Dendritic cell treated with granulocyte-macrophage colony-stimulating factor and Interleukin-4, amounts not matched to agents 40 ng/mL and 50 ng/mL, for 4 days (primary cell): ENCODE measurements around the gene RTTN.
A peak's percentile ranks its signal among the peaks of the same experiment; 100 is the strongest.
"Not testable (repeated sequence)": the region's sequence is repeated elsewhere in the genome, so short reads cannot be mapped to it uniquely, and the experiment has no call there.

Experiments
- H3K27ac Mint-ChIP-seq: one replicate; pipeline ENCODE4 v1.8.0; 2022; ENCODE audit warnings: mild to moderate bottlenecking, mixed read lengths
- H3K27me3 Mint-ChIP-seq: one replicate; pipeline ENCODE4 v1.8.0; 2022; ENCODE audit warnings: mild to moderate bottlenecking, mixed read lengths
- H3K36me3 Mint-ChIP-seq: one replicate; pipeline ENCODE4 v1.8.0; 2022; ENCODE audit warnings: low read depth, mixed read lengths
- H3K4me1 Mint-ChIP-seq: one replicate; pipeline ENCODE4 v1.8.0; 2022; ENCODE audit warnings: low read depth, mixed read lengths
- H3K4me3 Mint-ChIP-seq: one replicate; pipeline ENCODE4 v1.8.0; 2022; ENCODE audit warnings: mild to moderate bottlenecking, moderate library complexity, mixed read lengths
- H3K9me3 Mint-ChIP-seq: one replicate; pipeline ENCODE4 v1.8.0; 2022; ENCODE audit warnings: mixed read lengths
- intact Hi-C: fragments of 100-400 bp; cut with micrococcal nuclease; formaldehyde crosslinking; loops from one replicate; pipeline ENCODE4 v1.15.0; 2022

The RTTN gene, protein sequence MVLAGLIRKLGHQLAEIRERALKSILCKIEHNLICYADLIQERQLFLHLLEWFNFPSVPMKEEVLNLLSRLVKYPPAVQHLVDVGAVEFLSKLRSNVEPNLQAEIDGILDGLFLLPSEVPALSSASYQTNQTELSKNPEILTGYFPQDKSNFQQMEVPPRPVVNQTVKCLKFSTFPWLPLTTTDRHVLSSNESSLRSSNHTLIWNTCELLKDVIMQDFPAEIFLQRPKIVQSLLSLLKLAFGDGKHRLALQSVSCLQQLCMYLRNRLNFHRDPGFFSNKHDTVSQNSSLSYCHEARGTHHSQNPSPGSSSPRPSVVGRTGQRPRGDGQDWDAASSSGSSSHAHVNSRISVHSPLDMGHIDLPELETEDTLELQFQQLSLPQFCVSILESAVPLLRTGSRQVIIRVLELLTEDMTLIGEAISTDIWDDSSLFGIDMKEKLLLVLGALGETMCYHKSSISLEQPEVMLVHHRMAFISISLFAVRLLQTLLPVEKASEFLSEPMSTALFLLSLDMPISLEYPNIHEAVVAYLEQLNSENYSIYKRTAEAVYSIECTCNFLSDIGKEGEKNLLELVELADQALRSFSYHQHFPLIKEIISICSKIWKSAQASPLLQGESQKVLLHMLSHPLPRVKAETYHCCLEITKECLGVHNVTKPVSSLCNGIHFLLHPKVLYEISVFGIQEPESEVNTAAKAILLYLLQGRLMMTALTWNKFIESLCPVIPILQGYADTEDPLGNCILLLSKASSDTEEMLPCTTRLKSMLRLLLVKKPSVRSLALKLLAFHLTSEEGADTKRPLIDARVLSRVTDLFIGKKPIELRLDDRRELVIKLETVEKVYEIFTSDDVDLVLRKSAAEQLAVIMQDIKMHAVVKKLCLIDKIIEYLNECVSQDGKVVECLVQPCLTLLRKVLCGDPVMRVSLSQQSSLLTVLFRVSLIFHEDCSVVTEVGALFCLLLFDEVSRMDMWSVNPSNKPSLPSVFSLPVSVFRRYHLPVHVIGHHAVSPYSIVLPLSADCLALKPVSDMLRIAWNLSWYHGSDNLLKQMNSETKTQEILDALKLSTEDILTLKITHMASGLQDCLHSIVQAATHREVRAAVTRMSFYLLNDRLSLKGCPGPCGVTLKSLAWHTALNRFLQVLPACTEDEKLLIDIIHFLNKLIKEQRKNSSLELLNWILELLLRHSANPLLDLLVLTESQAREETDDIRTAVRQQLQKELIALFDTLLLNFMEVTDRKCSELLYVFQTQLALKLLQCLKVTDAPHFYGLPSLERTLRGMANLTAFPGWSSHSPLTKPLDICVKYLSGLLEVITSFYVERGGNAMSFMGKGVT (N-terminal part only)

GRCh38 chr18:70205421-70206397 lies at the start of gene RTTN:
RTTN (minus strand) TSS chr18:70205687; CDS start chr18:70205658, 29 bp downstream.
- peaks cover 17% of the 10 kb centered on the region for H3K4me1 Mint-ChIP-seq
- H3K4me3 Mint-ChIP-seq: peak within 1 kb of the TSS; percentile 90
- H3K9me3 Mint-ChIP-seq: no peaks in the 10 kb centered on the region
- intact Hi-C loops: loop anchor here (1.0 to 10.0 kb wide), 2 partner anchors 83 to 1491 kb away; partner anchors contain the start of gene TMX3
- peak within 1 kb of the TSS; percentile 97 for H3K27ac Mint-ChIP-seq
- H3K27me3 Mint-ChIP-seq: no peaks in the 10 kb centered on the region
- H3K36me3 Mint-ChIP-seq: peaks cover 13% of the 10 kb centered on the region

DNA sequence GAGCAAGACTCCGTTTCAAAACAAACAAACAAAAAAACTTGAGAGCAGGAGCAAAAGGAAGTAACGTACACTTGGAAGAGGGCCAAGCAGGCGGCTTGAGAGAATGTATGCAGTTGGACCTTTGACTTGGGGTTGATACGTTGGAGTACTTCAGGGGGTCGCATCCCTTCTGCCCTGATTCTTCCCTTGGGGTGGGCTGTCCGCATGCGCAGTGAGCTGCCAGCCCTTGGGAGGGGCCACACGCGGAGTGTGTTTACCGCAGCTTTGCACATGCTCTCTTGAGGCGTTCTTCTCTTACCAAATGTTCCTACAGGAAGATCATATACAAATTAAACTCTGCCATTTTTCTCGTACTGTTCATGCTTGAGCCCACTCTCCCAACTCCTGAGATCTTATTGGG lies 45.3 kb upstream of the RTTN start:
- no peaks in the 10 kb centered on the region for H3K36me3 Mint-ChIP-seq
- no peak overlapping the region for H3K4me3 Mint-ChIP-seq
- H3K9me3 Mint-ChIP-seq: peaks cover 8% of the 10 kb centered on the region

GRCh38 chr18:70249861-70250260 lies 44.4 kb upstream of the RTTN start:
- H3K9me3 Mint-ChIP-seq, intact Hi-C loops, H3K27ac Mint-ChIP-seq, H3K4me3 Mint-ChIP-seq, H3K27me3 Mint-ChIP-seq, H3K4me1 Mint-ChIP-seq, H3K36me3 Mint-ChIP-seq: not testable (repeated sequence)

More for the DNA sequence above, 45.3 kb upstream of the RTTN start:
- Mint-ChIP-seq H3K27ac (no peak overlapping the region), H3K4me1 (no peaks in the 10 kb centered on the region), H3K27me3 (no peaks in the 10 kb centered on the region)
- intact Hi-C loops: no loop called here

DNA sequence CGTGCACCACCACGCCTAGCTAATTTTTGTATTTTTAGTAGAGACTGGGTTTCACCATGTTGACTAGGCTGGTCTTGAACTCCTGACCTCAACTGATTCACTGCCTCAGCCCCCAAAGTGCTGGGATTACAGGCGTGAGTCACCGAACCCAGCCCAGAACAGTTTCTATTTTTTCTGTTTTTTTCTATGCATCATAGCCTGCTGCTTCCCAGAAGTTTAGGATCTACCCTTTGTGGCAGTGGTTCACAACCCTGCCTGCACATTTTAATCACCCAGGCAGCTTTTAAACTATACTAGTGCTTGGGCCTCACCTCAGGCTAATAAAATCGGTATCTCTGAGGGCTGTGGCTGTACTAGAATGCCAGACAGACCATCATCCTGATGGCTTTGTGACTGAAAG lies 43.6 kb upstream of the RTTN start:
- intact Hi-C loops: no loop called here
- Mint-ChIP-seq H3K4me1 (no peaks in the 10 kb centered on the region), H3K9me3 (peaks cover 8% of the 10 kb centered on the region), H3K36me3 (no peaks in the 10 kb centered on the region), H3K4me3 (no peak overlapping the region), H3K27me3 (no peaks in the 10 kb centered on the region), H3K27ac (no peak overlapping the region)

DNA sequence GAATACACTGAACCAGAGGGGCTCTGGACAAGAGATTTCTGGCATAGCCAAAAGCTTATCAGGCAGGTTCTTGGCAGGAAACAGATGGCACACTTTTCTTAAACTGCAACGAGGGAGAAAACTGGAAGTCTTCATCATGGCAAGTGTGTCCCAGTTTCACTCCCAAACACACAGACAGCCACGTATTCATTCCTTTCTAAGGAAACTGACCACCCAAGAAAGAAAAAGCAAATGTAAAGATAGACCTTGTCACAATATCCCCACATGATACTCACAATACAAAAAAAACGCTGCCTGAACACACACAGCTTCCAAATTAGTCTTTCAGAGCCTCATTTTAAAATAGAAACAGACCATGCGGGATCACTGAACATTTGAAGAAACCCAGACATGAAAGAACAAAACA lies 40.6 kb upstream of the RTTN start:
- Mint-ChIP-seq H3K27me3 (no peaks in the 10 kb centered on the region), H3K9me3 (peaks cover 8% of the 10 kb centered on the region), H3K4me1 (no peaks in the 10 kb centered on the region), H3K4me3 (no peak overlapping the region), H3K36me3 (no peaks in the 10 kb centered on the region), H3K27ac (no peak overlapping the region)
- intact Hi-C loops: no loop called here

- H3K27me3 Mint-ChIP-seq: no peaks in the 10 kb centered on the region
- no peak overlapping the region for H3K4me3 Mint-ChIP-seq
- no peaks in the 10 kb centered on the region for H3K4me1 Mint-ChIP-seq
- H3K36me3 Mint-ChIP-seq: no peaks in the 10 kb centered on the region
- intact Hi-C loops: no loop called here
- H3K9me3 Mint-ChIP-seq: peaks cover 8% of the 10 kb centered on the region
- no peak overlapping the region for H3K27ac Mint-ChIP-seq
These were observed 37.8 kb upstream of the RTTN start for GRCh38 chr18:70243131-70243929.

DNA sequence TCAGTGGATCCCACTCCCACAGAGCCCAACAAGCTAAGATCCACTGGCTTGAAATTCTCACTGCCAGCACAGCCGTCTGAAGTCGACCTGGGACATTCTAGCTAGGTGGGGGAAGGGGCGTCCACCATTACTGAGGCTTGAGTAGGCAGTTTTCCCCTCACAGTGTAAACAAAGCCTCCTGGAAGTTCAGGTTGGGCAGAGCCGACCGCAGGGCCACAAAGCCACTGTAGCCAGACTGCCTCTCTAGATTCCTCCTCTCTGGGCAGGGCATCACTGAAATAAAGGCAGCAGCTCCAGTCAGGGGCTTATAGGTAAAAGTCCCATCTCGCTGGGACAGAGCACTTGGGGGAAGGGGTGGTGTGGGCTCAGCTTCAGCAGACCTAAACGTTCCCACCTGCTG lies 31.4 kb upstream of the RTTN start:
- H3K27me3 Mint-ChIP-seq, H3K27ac Mint-ChIP-seq, intact Hi-C loops, H3K9me3 Mint-ChIP-seq, H3K4me3 Mint-ChIP-seq, H3K36me3 Mint-ChIP-seq: not testable (repeated sequence)
- H3K4me1 Mint-ChIP-seq: peaks cover 14% of the 10 kb centered on the region

GRCh38 chr18:70235478-70235877 lies 30.0 kb upstream of the RTTN start:
- Mint-ChIP-seq H3K4me3 (no peak overlapping the region), H3K4me1 (peaks cover 14% of the 10 kb centered on the region), H3K27ac (no peak overlapping the region), H3K36me3 (no peaks in the 10 kb centered on the region), H3K27me3 (peaks cover 6% of the 10 kb centered on the region), H3K9me3 (peaks cover 8% of the 10 kb centered on the region)
- intact Hi-C loops: no loop called here

GRCh38 chr18:70234667-70235459 lies 29.4 kb upstream of the RTTN start:
- Mint-ChIP-seq H3K4me3 (no peak overlapping the region), H3K4me1 (peaks cover 14% of the 10 kb centered on the region), H3K9me3 (peaks cover 7% of the 10 kb centered on the region), H3K36me3 (no peaks in the 10 kb centered on the region), H3K27ac (no peak overlapping the region), H3K27me3 (peaks cover 6% of the 10 kb centered on the region)
- intact Hi-C loops: no loop called here

DNA sequence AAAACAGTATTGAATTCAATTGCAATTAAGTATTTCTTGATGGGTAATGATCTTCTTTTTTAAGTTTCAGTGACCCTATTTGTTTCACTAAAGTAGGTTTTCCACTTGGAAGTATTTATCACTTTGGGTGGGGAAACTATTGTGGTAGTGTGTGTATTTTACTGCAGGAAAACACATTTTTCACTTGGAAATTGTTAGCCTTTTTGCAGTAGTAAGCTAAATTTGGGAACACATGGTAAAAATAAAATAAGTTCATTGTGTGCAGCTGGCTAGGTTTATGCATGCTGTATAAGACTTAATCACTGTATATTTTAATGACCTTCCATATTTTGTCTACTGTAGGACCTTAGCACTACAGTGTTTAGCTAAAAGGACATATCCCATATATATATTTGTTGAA lies 28.5 kb upstream of the RTTN start:
- Mint-ChIP-seq H3K4me1 (peaks cover 17% of the 10 kb centered on the region), H3K4me3 (no peak overlapping the region), H3K36me3 (no peaks in the 10 kb centered on the region), H3K27ac (no peak overlapping the region), H3K9me3 (no peaks in the 10 kb centered on the region), H3K27me3 (peaks cover 10% of the 10 kb centered on the region)
- intact Hi-C loops: no loop called here

- Mint-ChIP-seq H3K4me1 (peaks cover 27% of the 10 kb centered on the region), H3K9me3 (peaks cover 12% of the 10 kb centered on the region), H3K36me3 (no peaks in the 10 kb centered on the region), H3K27ac (no peak overlapping the region), H3K27me3 (peaks cover 10% of the 10 kb centered on the region), H3K4me3 (no peak overlapping the region)
- intact Hi-C loops: no loop called here
These were observed 26.8 kb upstream of the RTTN start for GRCh38 chr18:70232261-70232660.
